ENCODE data around the gene THEMIS2. TPM values are rescaled to one million over a fixed set of nuclear protein-coding genes. Genes with fewer than 3 reads are reported as not detected.

THEMIS2 gene
- total and polyA plus RNA-seq, 2 experiments from 2014 or later = 8.1 to 32.4 TPM

DNA sequence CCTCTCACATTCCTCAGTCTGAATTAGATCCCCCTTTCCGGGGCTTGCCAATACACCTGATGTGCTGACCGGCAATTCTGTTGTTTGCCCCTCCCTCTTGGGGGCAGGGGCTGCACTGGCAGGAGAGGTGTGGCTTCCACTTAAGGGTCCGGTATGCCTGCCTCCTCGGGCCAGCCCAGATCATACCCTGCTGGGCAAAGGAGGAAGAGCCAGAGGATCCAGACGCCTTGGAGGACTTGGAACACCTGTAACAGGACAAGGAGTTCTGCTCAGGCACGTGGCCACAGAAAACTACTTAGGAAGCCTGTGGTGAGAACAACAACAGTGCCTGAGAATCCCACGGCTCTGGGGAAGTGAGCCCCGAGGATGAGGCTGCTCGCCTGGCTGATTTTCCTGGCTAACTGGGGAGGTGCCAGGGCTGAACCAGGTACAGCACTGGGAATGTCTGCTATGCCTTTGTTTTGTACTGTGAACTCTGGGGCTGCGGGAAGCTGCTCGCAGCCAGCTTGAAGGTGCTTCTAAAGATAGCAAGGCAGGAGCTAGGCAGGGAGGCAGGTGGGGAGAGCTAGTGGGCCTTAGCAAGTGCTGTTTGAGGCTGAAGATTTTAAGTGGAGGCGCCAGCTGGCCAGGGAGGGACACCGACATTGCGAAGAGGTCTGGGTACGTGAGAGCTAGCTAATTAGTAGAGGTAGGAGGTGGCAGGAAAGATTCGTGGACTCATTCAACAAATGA is 62.6 kb downstream of the THEMIS2 start, which contains the start of gene SMPDL3B (continued):
- TF ChIP-seq, protein P1, sequence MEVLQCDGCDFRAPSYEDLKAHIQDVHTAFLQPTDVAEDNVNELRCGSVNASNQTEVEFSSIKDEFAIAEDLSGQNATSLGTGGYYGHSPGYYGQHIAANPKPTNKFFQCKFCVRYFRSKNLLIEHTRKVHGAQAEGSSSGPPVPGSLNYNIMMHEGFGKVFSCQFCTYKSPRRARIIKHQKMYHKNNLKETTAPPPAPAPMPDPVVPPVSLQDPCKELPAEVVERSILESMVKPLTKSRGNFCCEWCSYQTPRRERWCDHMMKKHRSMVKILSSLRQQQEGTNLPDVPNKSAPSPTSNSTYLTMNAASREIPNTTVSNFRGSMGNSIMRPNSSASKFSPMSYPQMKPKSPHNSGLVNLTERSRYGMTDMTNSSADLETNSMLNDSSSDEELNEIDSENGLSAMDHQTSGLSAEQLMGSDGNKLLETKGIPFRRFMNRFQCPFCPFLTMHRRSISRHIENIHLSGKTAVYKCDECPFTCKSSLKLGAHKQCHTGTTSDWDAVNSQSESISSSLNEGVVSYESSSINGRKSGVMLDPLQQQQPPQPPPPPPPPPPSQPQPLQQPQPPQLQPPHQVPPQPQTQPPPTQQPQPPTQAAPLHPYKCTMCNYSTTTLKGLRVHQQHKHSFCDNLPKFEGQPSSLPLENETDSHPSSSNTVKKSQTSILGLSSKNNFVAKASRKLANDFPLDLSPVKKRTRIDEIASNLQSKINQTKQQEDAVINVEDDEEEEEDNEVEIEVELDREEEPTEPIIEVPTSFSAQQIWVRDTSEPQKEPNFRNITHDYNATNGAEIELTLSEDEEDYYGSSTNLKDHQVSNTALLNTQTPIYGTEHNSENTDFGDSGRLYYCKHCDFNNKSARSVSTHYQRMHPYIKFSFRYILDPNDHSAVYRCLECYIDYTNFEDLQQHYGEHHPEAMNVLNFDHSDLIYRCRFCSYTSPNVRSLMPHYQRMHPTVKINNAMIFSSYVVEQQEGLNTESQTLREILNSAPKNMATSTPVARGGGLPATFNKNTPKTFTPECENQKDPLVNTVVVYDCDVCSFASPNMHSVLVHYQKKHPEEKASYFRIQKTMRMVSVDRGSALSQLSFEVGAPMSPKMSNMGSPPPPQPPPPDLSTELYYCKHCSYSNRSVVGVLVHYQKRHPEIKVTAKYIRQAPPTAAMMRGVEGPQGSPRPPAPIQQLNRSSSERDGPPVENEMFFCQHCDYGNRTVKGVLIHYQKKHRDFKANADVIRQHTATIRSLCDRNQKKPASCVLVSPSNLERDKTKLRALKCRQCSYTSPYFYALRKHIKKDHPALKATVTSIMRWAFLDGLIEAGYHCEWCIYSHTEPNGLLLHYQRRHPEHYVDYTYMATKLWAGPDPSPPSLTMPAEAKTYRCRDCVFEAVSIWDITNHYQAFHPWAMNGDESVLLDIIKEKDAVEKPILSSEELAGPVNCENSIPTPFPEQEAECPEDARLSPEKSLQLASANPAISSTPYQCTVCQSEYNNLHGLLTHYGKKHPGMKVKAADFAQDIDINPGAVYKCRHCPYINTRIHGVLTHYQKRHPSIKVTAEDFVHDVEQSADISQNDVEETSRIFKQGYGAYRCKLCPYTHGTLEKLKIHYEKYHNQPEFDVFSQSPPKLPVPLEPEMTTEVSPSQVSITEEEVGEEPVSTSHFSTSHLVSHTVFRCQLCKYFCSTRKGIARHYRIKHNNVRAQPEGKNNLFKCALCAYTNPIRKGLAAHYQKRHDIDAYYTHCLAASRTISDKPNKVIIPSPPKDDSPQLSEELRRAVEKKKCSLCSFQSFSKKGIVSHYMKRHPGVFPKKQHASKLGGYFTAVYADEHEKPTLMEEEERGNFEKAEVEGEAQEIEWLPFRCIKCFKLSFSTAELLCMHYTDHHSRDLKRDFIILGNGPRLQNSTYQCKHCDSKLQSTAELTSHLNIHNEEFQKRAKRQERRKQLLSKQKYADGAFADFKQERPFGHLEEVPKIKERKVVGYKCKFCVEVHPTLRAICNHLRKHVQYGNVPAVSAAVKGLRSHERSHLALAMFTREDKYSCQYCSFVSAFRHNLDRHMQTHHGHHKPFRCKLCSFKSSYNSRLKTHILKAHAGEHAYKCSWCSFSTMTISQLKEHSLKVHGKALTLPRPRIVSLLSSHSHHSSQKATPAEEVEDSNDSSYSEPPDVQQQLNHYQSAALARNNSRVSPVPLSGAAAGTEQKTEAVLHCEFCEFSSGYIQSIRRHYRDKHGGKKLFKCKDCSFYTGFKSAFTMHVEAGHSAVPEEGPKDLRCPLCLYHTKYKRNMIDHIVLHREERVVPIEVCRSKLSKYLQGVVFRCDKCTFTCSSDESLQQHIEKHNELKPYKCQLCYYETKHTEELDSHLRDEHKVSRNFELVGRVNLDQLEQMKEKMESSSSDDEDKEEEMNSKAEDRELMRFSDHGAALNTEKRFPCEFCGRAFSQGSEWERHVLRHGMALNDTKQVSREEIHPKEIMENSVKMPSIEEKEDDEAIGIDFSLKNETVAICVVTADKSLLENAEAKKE (CRISPR knock-in tag; IDR thresholded peaks at IDR 0.05) = no peak
- TF ChIP-seq POLR2AphosphoS5 (IDR thresholded peaks at IDR 0.05; ENCODE audit: low read depth) = peak; percentile 92

DNA sequence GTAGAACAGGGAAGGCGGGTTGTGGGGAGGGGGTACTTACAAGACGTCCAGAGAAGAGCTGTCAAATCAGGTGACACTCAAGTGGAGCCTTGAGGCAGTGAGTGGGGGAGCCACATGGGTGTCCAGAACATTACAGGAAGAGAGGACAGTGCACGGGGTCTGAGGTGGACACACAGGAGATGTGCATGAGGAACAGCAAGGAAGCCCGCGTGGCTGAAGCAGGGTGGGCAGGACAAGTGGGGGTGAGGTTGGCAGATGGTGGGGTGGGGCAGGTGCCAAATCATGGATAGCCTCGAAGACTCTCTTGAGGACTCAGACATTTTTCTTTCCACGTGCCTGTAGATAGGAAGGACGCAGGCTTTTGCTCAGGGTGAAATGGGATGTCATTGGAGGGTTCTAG is 63.4 kb downstream of the THEMIS2 start:
- no peak overlapping the region for H3K27ac ChIP-seq (ENCODE audit: low read depth)
- H3K36me3 Mint-ChIP-seq (ENCODE audit: low read depth) = 0 out of 3 replicates have a peak, but pooled peaks cover 3% of the 10 kb centered on the region
- H3K9me3 Mint-ChIP-seq = no peaks in the 10 kb centered on the region
- 0 out of 2 replicates have a peak, but pooled peaks cover 6% of the 10 kb centered on the region for H3K36me3 ChIP-seq (ENCODE audit: insufficient read depth)
- peak overlapping the region; percentile 69 for H3K4me3 ChIP-seq
- H3K4me3 Mint-ChIP-seq = peak overlapping the region; percentile 90
- H3K27me3 ChIP-seq (ENCODE audit: insufficient read depth) = no peaks in the 10 kb centered on the region
- H3K9me2 ChIP-seq (ENCODE audit: insufficient read depth) = no peaks in the 10 kb centered on the region
- H3K4me1 ChIP-seq (ENCODE audit: insufficient read depth) = peaks cover 33% of the 10 kb centered on the region
- peak overlapping the region; percentile 91 for H3K4me2 ChIP-seq
- peaks cover 10% of the 10 kb centered on the region for H3K27me3 Mint-ChIP-seq (ENCODE audit: insufficient read depth, low read depth, poor library complexity)
- H3K79me2 ChIP-seq (replicated peaks; ENCODE audit: insufficient read depth) = peaks cover 44% of the 10 kb centered on the region
- ATAC-seq (no peak), DNase-seq (ENCODE audit: low spot score) (no peak)
- H4K20me1 ChIP-seq (replicated peaks; ENCODE audit: insufficient read depth) = peaks cover 3% of the 10 kb centered on the region; the same call in 1 of the 2 replicates
- no peak overlapping the region for H3K27ac Mint-ChIP-seq
- peaks cover 52% of the 10 kb centered on the region for H3K4me1 Mint-ChIP-seq
- H2AFZ ChIP-seq = no peak overlapping the region
- peaks cover 21% of the 10 kb centered on the region for H3F3A ChIP-seq (replicated peaks; ENCODE audit: low read depth)
- TF ChIP-seq EZH2phosphoT487 (IDR thresholded peaks at IDR 0.05; ENCODE audit: unreplicated experiment) = no peak
- no peak for TF ChIP-seq EZH2 (IDR thresholded peaks at IDR 0.05; ENCODE audit: low read depth, unreplicated experiment)
- TF ChIP-seq NANOG (IDR thresholded peaks at IDR 0.05; ENCODE audit: borderline replicate concordance) = no peak
- TF ChIP-seq, protein P1 (CRISPR knock-in tag; IDR thresholded peaks at IDR 0.05) = no peak
- TF ChIP-seq ZNF331 (CRISPR knock-in tag; IDR thresholded peaks at IDR 0.05; ENCODE audit: low read depth) = no peak
